HEK293 (cell line): ENCODE results near the gene NT5DC3.

Experiments
- CTCF ChIP-seq: fragments of 450-650 bp; formaldehyde crosslinking; IDR thresholded peaks from 2 replicates; pipeline ENCODE4 v1.5.1; 2016; ENCODE audit warnings: missing biosample characterization, missing genetic modification characterization
- ZBTB48 ChIP-seq: fragments of 450-650 bp; formaldehyde crosslinking; IDR thresholded peaks from 2 replicates; pipeline ENCODE4 v1.5.1; 2016; ENCODE audit warnings: missing biosample characterization, missing genetic modification characterization
- ZBTB6 ChIP-seq: fragments of 450-650 bp; formaldehyde crosslinking; IDR thresholded peaks from 2 replicates; pipeline ENCODE4 v1.5.1; 2017; ENCODE audit warnings: missing biosample characterization, missing genetic modification characterization
- ZNF248 ChIP-seq: fragments of 450-650 bp; formaldehyde crosslinking; IDR thresholded peaks from 2 replicates; pipeline ENCODE4 v1.5.1; 2017; ENCODE audit warnings: missing biosample characterization, missing genetic modification characterization
- ZNF585B ChIP-seq: fragments of 450-650 bp; formaldehyde crosslinking; IDR thresholded peaks from 2 replicates; pipeline ENCODE4 v1.5.1; 2016; ENCODE audit warnings: missing biosample characterization, missing genetic modification characterization
- ZNF776 ChIP-seq: fragments of 450-650 bp; formaldehyde crosslinking; IDR thresholded peaks from 2 replicates; pipeline ENCODE4 v1.5.0; 2017; ENCODE audit warnings: missing biosample characterization, missing genetic modification characterization, borderline replicate concordance
- ZSCAN5A ChIP-seq: fragments of 450-650 bp; formaldehyde crosslinking; IDR thresholded peaks from 2 replicates; pipeline ENCODE4 v1.5.1; 2016; ENCODE audit warnings: missing biosample characterization, missing genetic modification characterization

DNA sequence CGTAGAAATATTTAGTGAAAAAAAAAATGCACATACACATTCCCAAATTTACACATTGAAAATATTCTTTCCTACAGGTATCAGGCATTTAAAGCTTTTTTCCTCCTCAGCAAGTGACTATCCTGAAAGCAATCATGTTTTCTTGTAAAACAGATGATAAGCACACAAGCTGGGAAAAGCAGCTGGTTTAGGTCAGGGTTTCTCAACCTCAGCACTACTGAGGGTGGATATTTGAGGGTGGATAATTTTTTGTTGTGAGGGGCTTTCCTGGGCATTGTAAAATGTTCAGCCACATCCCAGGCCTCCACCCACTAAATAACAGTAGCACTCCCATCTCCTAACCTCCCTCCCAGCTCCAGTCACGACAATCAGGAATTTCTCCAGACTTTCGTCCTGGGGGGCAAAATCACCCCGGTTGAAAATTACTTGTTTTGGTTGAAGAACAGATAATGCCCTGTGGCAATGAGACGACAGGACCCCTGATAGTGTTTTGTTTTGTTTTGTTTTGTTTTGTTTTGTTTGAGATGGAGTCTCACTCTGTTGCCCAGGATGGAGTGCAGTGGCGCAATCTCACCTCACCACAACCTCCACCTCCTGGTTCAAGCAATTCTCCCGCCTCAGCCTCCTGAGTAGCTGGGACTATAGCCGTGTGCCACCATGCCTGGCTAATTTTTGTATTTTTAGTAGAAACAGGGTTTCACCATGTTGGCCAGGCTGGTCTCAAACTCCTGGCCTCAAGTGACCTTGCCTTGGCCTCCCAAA lies 15.0 kb upstream of the NT5DC3 start:
- TF ChIP-seq ZNF248 (no peak), ZBTB6 (tag by site-specific recombination) (no peak), ZBTB48 (tag by site-specific recombination) (no peak), ZNF776 (tag by site-specific recombination) (no peak), CTCF (tag by site-specific recombination) (no peak), ZSCAN5A (tag by site-specific recombination) (no peak), ZNF585B (tag by site-specific recombination) (no peak)
